IMR-90 (cell line): ENCODE results near the gene CEP170B. TPM values are rescaled to one million over a fixed set of nuclear protein-coding genes. Genes with fewer than 3 reads are reported as not detected.

Experiments
- ATAC-seq: fragments of 200-7000 bp; cut with Tn5 transposase; 2 replicates; pipeline ENCODE4 v1.9.1; 2020; ENCODE audit warnings: low read depth, mild to moderate bottlenecking, moderate library complexity
- BruUV-seq: library from RNA; stranded (reverse); fragments of 400-500 nt; replicated peaks from 2 replicates; lab custom pipeline; 2021; lab: Mats Ljungman, UMichigan
- CTCF ChIA-PET: fragments of 300-600 bp; formaldehyde crosslinking; extraction: SDS; loops from one replicate; lab custom pipeline; 2021; ENCODE audit warnings: antibody characterized with exemption; lab: Yijun Ruan, JAX
- POLR2A ChIA-PET: fragments of 300-600 bp; sonication (Branson Sonifier 250); formaldehyde crosslinking; loops from one replicate; lab custom pipeline; 2022; ENCODE audit warnings: antibody characterized with exemption; ENCODE audit not compliant: unreplicated experiment; lab: Charles Lee
- DNase-seq: peaks from one replicate; pipeline ENCODE4 v3.0.0; 2013
- H2AFZ ChIP-seq: replicated peaks from 2 replicates; pipeline ENCODE3; 2013; ENCODE audit warnings: low read length, mild to moderate bottlenecking; ENCODE audit not compliant: poor library complexity
- H2AK5ac ChIP-seq: 2 replicates; pipeline ENCODE4 v1.6.1; 2013; ENCODE audit warnings: low read depth, low read length, inconsistent platforms
- H2AK9ac ChIP-seq: replicated peaks from 2 replicates; pipeline ENCODE3; 2013; ENCODE audit warnings: mild to moderate bottlenecking, low read depth, low read length, moderate library complexity; ENCODE audit not compliant: poor library complexity
- H2BK120ac ChIP-seq: 2 replicates; pipeline ENCODE4 v1.6.1; 2013; ENCODE audit warnings: low read depth, low read length, inconsistent platforms
- H2BK15ac ChIP-seq: 3 replicates; pipeline ENCODE4 v1.6.1; 2013; ENCODE audit warnings: low read depth, low read length, inconsistent platforms
- H2BK20ac ChIP-seq: 2 replicates; pipeline ENCODE4 v1.6.1; 2013; ENCODE audit warnings: low read depth, mild to moderate bottlenecking, inconsistent platforms, low read length, moderate library complexity
- H2BK5ac ChIP-seq: 2 replicates; pipeline ENCODE4 v1.6.1; 2013; ENCODE audit warnings: mild to moderate bottlenecking, low read depth, low read length, inconsistent platforms; ENCODE audit not compliant: poor library complexity, severe bottlenecking
- H3K14ac ChIP-seq: replicated peaks from 2 replicates; pipeline ENCODE4 v1.6.1; 2013; ENCODE audit warnings: low read depth, low read length, inconsistent platforms
- H3K18ac ChIP-seq: 2 replicates; pipeline ENCODE4 v1.6.1; 2013; ENCODE audit warnings: low read depth, low read length, control low read depth
- H3K23ac ChIP-seq: 2 replicates; pipeline ENCODE4 v1.6.1; 2013; ENCODE audit warnings: low read depth, low read length, inconsistent platforms
- H3K27ac ChIP-seq: 2 replicates; pipeline ENCODE4 v1.5.1; 2013; ENCODE audit warnings: mild to moderate bottlenecking, control low read depth, low read length; ENCODE audit not compliant: insufficient read depth
- H3K27me3 ChIP-seq: 2 replicates; pipeline ENCODE4 v1.6.1; 2013; ENCODE audit warnings: low read length; ENCODE audit not compliant: control insufficient read depth, insufficient read depth
- H3K36me3 ChIP-seq: 2 replicates; pipeline ENCODE4 v1.6.1; 2013; ENCODE audit warnings: low read length, mixed read lengths; ENCODE audit not compliant: control insufficient read depth, insufficient read depth
- H3K4ac ChIP-seq: 2 replicates; pipeline ENCODE4 v1.6.1; 2013; ENCODE audit warnings: low read depth, low read length, inconsistent platforms
- H3K4me1 ChIP-seq: 2 replicates; pipeline ENCODE4 v1.6.1; 2013; ENCODE audit warnings: low read length, mixed read lengths; ENCODE audit not compliant: control insufficient read depth, insufficient read depth
- H3K4me2 ChIP-seq: 2 replicates; pipeline ENCODE4 v1.6.1; 2013; ENCODE audit warnings: low read depth, mild to moderate bottlenecking, control low read depth, low read length, moderate library complexity
- H3K4me3 ChIP-seq: 2 replicates; pipeline ENCODE4 v1.5.1; 2013; ENCODE audit warnings: low read depth, mild to moderate bottlenecking, control low read depth, low read length, moderate library complexity; ENCODE audit not compliant: insufficient read depth
- H3K56ac ChIP-seq: 2 replicates; pipeline ENCODE4 v1.6.1; 2013; ENCODE audit warnings: low read length, inconsistent platforms; ENCODE audit not compliant: insufficient read depth; ENCODE audit errors: extremely low read depth
- H3K79me1 ChIP-seq, 2 experiments: 2 replicates each; pipeline ENCODE4 v1.6.1; 2013; ENCODE audit warnings: low read length in 2 of 2, inconsistent platforms in 1 of 2, low read depth in 1 of 2
- H3K9ac ChIP-seq: 2 replicates; pipeline ENCODE4 v1.6.1; 2013; ENCODE audit warnings: low read depth, low read length, control low read depth
- H3K9me1 ChIP-seq: 2 replicates; pipeline ENCODE4 v1.6.1; 2013; ENCODE audit warnings: low read length, inconsistent platforms; ENCODE audit not compliant: insufficient read depth
- H3K9me3 ChIP-seq: 2 replicates; pipeline ENCODE4 v1.6.1; 2013; ENCODE audit warnings: low read length; ENCODE audit not compliant: control insufficient read depth, insufficient read depth
- H4K20me1 ChIP-seq: 2 replicates; pipeline ENCODE4 v1.6.1; 2013; ENCODE audit warnings: low read length, inconsistent platforms; ENCODE audit not compliant: insufficient read depth
- H4K5ac ChIP-seq: 2 replicates; pipeline ENCODE4 v1.6.1; 2013; ENCODE audit warnings: mild to moderate bottlenecking, low read depth, low read length, control low read depth
- H4K8ac ChIP-seq, 2 experiments: 2 replicates each; pipeline ENCODE4 v1.6.1; 2013; ENCODE audit warnings: low read depth in 2 of 2, low read length in 2 of 2, control low read depth in 1 of 2, inconsistent platforms in 1 of 2
- H4K91ac ChIP-seq: 2 replicates; pipeline ENCODE4 v1.6.1; 2013; ENCODE audit warnings: low read depth, low read length, inconsistent platforms; ENCODE audit not compliant: insufficient read depth
- BHLHE40 ChIP-seq: fragments of 150-350 bp; IDR thresholded peaks from 2 replicates; pipeline ENCODE4 v1.6.1; 2016; ENCODE audit warnings: mild to moderate bottlenecking, low read depth, low read length
- CHD1 ChIP-seq: IDR thresholded peaks from 2 replicates; pipeline ENCODE4 v1.6.1; 2012; ENCODE audit warnings: low read depth, low read length, improper control_type of control experiment
- CTCF ChIP-seq: conservative IDR thresholded peaks from 2 replicates; pipeline ENCODE4 v1.5.1; 2012; ENCODE audit warnings: mild to moderate bottlenecking, low read depth, low read length, improper control_type of control experiment
- ELK1 ChIP-seq: fragments of 150-350 bp; IDR thresholded peaks from 2 replicates; pipeline ENCODE4 v1.6.1; 2016; ENCODE audit warnings: low read depth, mild to moderate bottlenecking, low read length, moderate library complexity, borderline replicate concordance
- MXI1 ChIP-seq: IDR thresholded peaks from 2 replicates; pipeline ENCODE4 v1.6.1; 2012; ENCODE audit warnings: low read depth, mild to moderate bottlenecking, low read length, moderate library complexity, borderline replicate concordance
- NFE2L2 ChIP-seq: fragments of 150-350 bp; IDR thresholded peaks from 2 replicates; pipeline ENCODE4 v1.6.1; 2016; ENCODE audit warnings: low read depth, mild to moderate bottlenecking, low read length
- POLR2A ChIP-seq: IDR thresholded peaks from 2 replicates; pipeline ENCODE4 v1.6.1; 2012; ENCODE audit warnings: mild to moderate bottlenecking, low read depth, low read length
- RCOR1 ChIP-seq: IDR thresholded peaks from 2 replicates; pipeline ENCODE4 v1.6.1; 2012; ENCODE audit warnings: mild to moderate bottlenecking, low read length, improper control_type of control experiment; ENCODE audit not compliant: insufficient replicate concordance
- RFX5 ChIP-seq: IDR thresholded peaks from 2 replicates; pipeline ENCODE4 v1.8.0; 2012; ENCODE audit warnings: low read depth, mild to moderate bottlenecking, low read length, moderate library complexity
- USF2 ChIP-seq: fragments of 150-350 bp; IDR thresholded peaks from 2 replicates; pipeline ENCODE4 v1.6.1; 2017; ENCODE audit warnings: mild to moderate bottlenecking, antibody characterized with exemption, low read length, low read depth
- WGBS, 2 experiments: methylation state at CpG; one replicate each; pipeline versions ENCODE4 v1.1.5 to v1.1.7; 2013; ENCODE audit warnings: missing lambda C conversion rate in 2 of 2; ENCODE audit not compliant: insufficient read length in 1 of 2; ENCODE audit errors: extremely low coverage in 2 of 2; 5-methylcytosine and 5-hydroxymethylcytosine counted together
- dilution Hi-C: fragments of 300-500 bp; cut with HindIII; formaldehyde crosslinking; loops from one replicate; pipeline ENCODE4 v1.14.3; 2018; ENCODE audit warnings: low sequenced_read_pairs; ENCODE audit not compliant: unreplicated experiment
- in situ Hi-C: fragments of 300-500 bp; cut with MboI; formaldehyde crosslinking; loops from 3 replicates; pipeline ENCODE4 v1.14.3; 2019; ENCODE audit warnings: low sequenced_read_pairs, inconsistent platforms, mixed read lengths
- intact Hi-C: fragments of 100-400 bp; cut with micrococcal nuclease; formaldehyde crosslinking; loops from 2 replicates; pipeline ENCODE4 v1.10.0; 2022
- polyA plus RNA-seq, 3 experiments: library from polyadenylated mRNA; depleted of rRNA; stranded (reverse); fragments of >200 nt; gene quantifications; 2 replicates each; pipeline ENCODE4 v1.2.3, GENCODE V29; 2012; ENCODE audit warnings: low replicate concordance in 1 of 3
- total RNA-seq: library from RNA; depleted of rRNA; stranded (reverse); fragments of >200 nt; gene quantifications from 2 replicates; pipeline ENCODE4 v1.2.3, GENCODE V29; 2012

The CEP170B gene
- total and polyA plus RNA-seq, 2 of the 4 experiments (the other 2 are of a cell fraction) = 3.6 to 13.1 TPM

GRCh38 chr14:104858811-104859426, 6.1 kb upstream of the CEP170B start:
- no peak overlapping the region for H3K4me3 ChIP-seq
- H2BK15ac ChIP-seq = no peak overlapping the region
- ATAC-seq = no peak
- POLR2A ChIA-PET = no interaction called here
- intact Hi-C loops (no loop called here), in situ Hi-C loops (no loop called here), dilution Hi-C loops (no loop called here)
- H3K14ac ChIP-seq = no peak overlapping the region
- H4K91ac ChIP-seq = no peak overlapping the region
- no peaks in the 10 kb centered on the region for H3K79me1 ChIP-seq
- H3K56ac ChIP-seq = no peak overlapping the region
- no peak overlapping the region for H2BK5ac ChIP-seq
- H4K8ac ChIP-seq = no peak overlapping the region
- no peak overlapping the region for H3K4me2 ChIP-seq
- no peak overlapping the region for H2BK20ac ChIP-seq
- no peak overlapping the region for H2BK120ac ChIP-seq
- DNase-seq = no peak
- peaks cover 4% of the 10 kb centered on the region; the same call in 1 of the 2 replicates for H3K9me3 ChIP-seq
- H4K5ac ChIP-seq = no peak overlapping the region
- no peak overlapping the region for H3K9ac ChIP-seq
- no peak overlapping the region for H3K27ac ChIP-seq
- H3K18ac ChIP-seq = no peak overlapping the region
- CTCF ChIA-PET = no interaction called here
- no peak overlapping the region for H2AK5ac ChIP-seq
- H3K23ac ChIP-seq = no peak overlapping the region
- H3K9me1 ChIP-seq = no peaks in the 10 kb centered on the region
- H3K4ac ChIP-seq = no peak overlapping the region
- peaks cover 30% of the 10 kb centered on the region for H3K27me3 ChIP-seq
- no peak overlapping the region for H2AK9ac ChIP-seq
- no peak for TF ChIP-seq MXI1
- TF ChIP-seq RFX5 = no peak
- no peak for TF ChIP-seq CHD1
- no peak for TF ChIP-seq NFE2L2
- no peak for TF ChIP-seq ELK1
- TF ChIP-seq RCOR1 = no peak
- no peak for TF ChIP-seq USF2
- no peak for TF ChIP-seq POLR2A
- TF ChIP-seq CTCF = no peak
- TF ChIP-seq BHLHE40 = no peak
- H3K4me1 ChIP-seq = no peaks in the 10 kb centered on the region
- no TSS peak for BruUV-seq
- 73 to 98% methylated on average over 6 to 8 of the region's 8 CpGs for WGBS, 2 experiments
- no peak overlapping the region for H2AFZ ChIP-seq
- no peaks in the 10 kb centered on the region for H4K20me1 ChIP-seq
- H3K36me3 ChIP-seq = no peaks in the 10 kb centered on the region
